KOPT-K1 (cell line): ENCODE measurements around the gene SLCO6A1.

Experiments used
- H3K27ac ChIP-seq: fragments of 200-600 bp; sonication (generic); 2 replicates; pipeline ENCODE4 v1.5.1; 2016; ENCODE audit warnings: antibody characterized with exemption, mild to moderate bottlenecking, low read depth, low read length; ENCODE audit not compliant: poor library complexity, severe bottlenecking
- H3K36me3 ChIP-seq: fragments of 200-600 bp; sonication (generic); 2 replicates; pipeline ENCODE4 v1.5.1; 2017; ENCODE audit warnings: antibody characterized with exemption, mild to moderate bottlenecking, low read length, moderate library complexity; ENCODE audit not compliant: insufficient read depth
- H3K9me3 ChIP-seq: fragments of 200-600 bp; sonication (generic); 2 replicates; pipeline ENCODE4 v1.5.1; 2017; ENCODE audit warnings: antibody characterized with exemption, low read length, mild to moderate bottlenecking; ENCODE audit not compliant: insufficient read depth, poor library complexity, severe bottlenecking

SLCO6A1 gene

GRCh38 chr5:102498271-102499034, at the start of gene SLCO6A1:
Gene SLCO6A1, minus strand, starts transcription at chr5:102499001. Its CDS starts 157 bp downstream, at chr5:102498844.
- no peaks in the 10 kb centered on the region for H3K9me3 ChIP-seq
- no peak within 1 kb of the TSS for H3K27ac ChIP-seq
- no peaks in the 10 kb centered on the region for H3K36me3 ChIP-seq

- no peak overlapping the region for H3K27ac ChIP-seq
- H3K9me3 ChIP-seq = no peaks in the 10 kb centered on the region
- H3K36me3 ChIP-seq = no peaks in the 10 kb centered on the region
Observed at GRCh38 chr5:102547141-102548035, 48.6 kb upstream of the SLCO6A1 start.

GRCh38 chr5:102545175-102545574, 46.4 kb upstream of the SLCO6A1 start:
- H3K9me3 ChIP-seq = no peaks in the 10 kb centered on the region
- no peak overlapping the region for H3K27ac ChIP-seq

GRCh38 chr5:102542057-102542456, 43.3 kb upstream of the SLCO6A1 start:
- H3K36me3 ChIP-seq = no peaks in the 10 kb centered on the region

More at GRCh38 chr5:102545175-102545574, 46.4 kb upstream of the SLCO6A1 start:
- no peaks in the 10 kb centered on the region for H3K36me3 ChIP-seq

GRCh38 chr5:102539996-102540728, 41.4 kb upstream of the SLCO6A1 start:
- H3K9me3 ChIP-seq = no peaks in the 10 kb centered on the region
- no peak overlapping the region for H3K27ac ChIP-seq
- H3K36me3 ChIP-seq = no peaks in the 10 kb centered on the region

More at GRCh38 chr5:102542057-102542456, 43.3 kb upstream of the SLCO6A1 start:
- H3K27ac ChIP-seq = no peak overlapping the region
- no peaks in the 10 kb centered on the region for H3K9me3 ChIP-seq

- Histone ChIP-seq H3K9me3 (no peaks in the 10 kb centered on the region), H3K27ac (no peak overlapping the region), H3K36me3 (no peaks in the 10 kb centered on the region)
Observed at GRCh38 chr5:102539562-102539961, 40.8 kb upstream of the SLCO6A1 start.

GRCh38 chr5:102537011-102537410, 38.2 kb upstream of the SLCO6A1 start:
- H3K27ac ChIP-seq = no peak overlapping the region
- H3K36me3 ChIP-seq = no peaks in the 10 kb centered on the region
- H3K9me3 ChIP-seq = no peaks in the 10 kb centered on the region

GRCh38 chr5:102536323-102536928, 37.6 kb upstream of the SLCO6A1 start:
- no peaks in the 10 kb centered on the region for H3K9me3 ChIP-seq
- no peak overlapping the region for H3K27ac ChIP-seq
- H3K36me3 ChIP-seq = no peaks in the 10 kb centered on the region

GRCh38 chr5:102532123-102532522, 33.3 kb upstream of the SLCO6A1 start:
- Histone ChIP-seq H3K36me3 (no peaks in the 10 kb centered on the region), H3K9me3 (no peaks in the 10 kb centered on the region), H3K27ac (no peak overlapping the region)

- Histone ChIP-seq H3K36me3 (no peaks in the 10 kb centered on the region), H3K27ac (no peak overlapping the region), H3K9me3 (no peaks in the 10 kb centered on the region)
Observed at GRCh38 chr5:102531506-102531905, 32.7 kb upstream of the SLCO6A1 start.

- Histone ChIP-seq H3K9me3 (no peaks in the 10 kb centered on the region), H3K36me3 (no peaks in the 10 kb centered on the region), H3K27ac (no peak overlapping the region)
Observed at GRCh38 chr5:102529447-102529846, 30.6 kb upstream of the SLCO6A1 start.

GRCh38 chr5:102529031-102529430, 30.2 kb upstream of the SLCO6A1 start:
- Histone ChIP-seq H3K9me3 (no peaks in the 10 kb centered on the region), H3K27ac (no peak overlapping the region), H3K36me3 (no peaks in the 10 kb centered on the region)

- no peaks in the 10 kb centered on the region for H3K36me3 ChIP-seq
- H3K27ac ChIP-seq = no peak overlapping the region
- no peaks in the 10 kb centered on the region for H3K9me3 ChIP-seq
Observed at GRCh38 chr5:102528600-102528999, 29.8 kb upstream of the SLCO6A1 start.

GRCh38 chr5:102527547-102527946, 28.7 kb upstream of the SLCO6A1 start:
- Histone ChIP-seq H3K9me3 (no peaks in the 10 kb centered on the region), H3K27ac (no peak overlapping the region), H3K36me3 (no peaks in the 10 kb centered on the region)
